ENCODE measurements around the gene NEURL3.

NEURL3 gene

DNA sequence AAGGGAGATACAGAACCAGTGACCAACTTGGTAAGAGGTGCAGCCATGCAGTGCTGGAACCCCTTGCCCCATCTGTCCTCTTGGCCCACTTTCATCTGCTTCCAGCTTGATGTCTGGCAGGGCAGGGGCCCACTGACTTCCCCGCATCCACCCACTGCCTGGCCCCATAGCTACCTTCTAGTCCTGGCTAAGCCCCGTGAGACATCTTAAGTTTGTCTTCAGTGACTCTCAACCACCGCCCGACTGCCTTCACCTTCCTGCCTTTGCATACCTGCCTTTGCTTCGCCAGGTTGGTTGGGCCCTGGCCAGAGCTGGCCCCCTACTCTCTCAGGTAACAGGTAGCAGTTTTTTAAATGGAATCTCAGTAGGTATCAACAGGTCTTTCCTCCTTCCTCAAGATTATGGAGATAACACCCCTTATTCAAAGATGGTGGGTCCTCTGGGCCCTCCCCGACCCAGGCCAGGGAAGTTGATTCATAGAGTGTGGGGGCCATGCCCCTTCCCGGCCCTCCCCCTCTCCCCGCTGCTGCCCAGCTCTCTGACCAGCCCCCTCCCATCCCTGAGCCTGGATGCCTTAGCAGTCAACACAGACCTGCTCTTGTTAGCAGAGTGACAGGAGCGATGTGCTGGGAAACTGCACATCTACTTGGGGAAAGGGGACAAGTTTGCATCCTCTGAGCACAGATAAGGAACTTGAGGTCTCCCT, 34.2 kb upstream of the NEURL3 start:
- no peak for DNase-seq

- DNase-seq = peak; percentile 91
These were observed 33.5 kb upstream of the NEURL3 start for GRCh38 chr2:96538487-96539214.

- peak; percentile 65 for DNase-seq
These were observed 32.8 kb upstream of the NEURL3 start for GRCh38 chr2:96537734-96538486.

DNA sequence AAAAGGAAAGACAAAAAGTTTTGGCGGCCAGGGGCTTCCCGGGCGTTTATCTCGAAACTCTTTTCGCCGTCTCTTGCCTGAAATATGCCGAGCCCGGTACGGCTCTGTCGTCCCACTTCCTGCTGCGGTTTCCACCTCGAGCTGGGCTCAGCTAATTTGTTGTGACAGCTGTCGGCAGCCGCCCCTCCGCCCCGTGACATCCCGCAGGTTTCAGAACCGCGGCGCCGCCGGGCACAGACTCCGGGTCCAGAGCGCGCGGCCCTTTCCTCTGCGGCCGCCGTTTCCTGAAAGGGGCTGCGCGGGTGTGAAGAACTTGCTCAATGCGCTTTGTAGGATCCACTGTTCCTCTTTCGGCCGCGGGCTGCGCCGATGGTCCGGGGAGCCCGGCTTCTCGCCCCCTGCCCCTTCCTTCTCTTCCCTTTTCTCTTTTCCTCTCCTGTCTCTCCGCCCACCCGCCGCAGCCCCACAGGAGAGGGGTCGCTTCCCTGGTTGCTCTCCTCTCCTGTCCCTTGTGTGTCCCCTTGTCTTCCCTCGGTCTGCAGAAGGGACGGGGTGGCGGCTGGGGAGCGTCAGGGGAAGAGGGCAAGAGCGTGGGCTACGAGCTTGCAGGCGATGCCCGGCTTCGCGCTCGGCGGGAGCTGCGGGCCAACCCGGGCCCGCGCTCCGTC, 32.0 kb upstream of the NEURL3 start:
- DNase-seq = peak; percentile 91

DNA sequence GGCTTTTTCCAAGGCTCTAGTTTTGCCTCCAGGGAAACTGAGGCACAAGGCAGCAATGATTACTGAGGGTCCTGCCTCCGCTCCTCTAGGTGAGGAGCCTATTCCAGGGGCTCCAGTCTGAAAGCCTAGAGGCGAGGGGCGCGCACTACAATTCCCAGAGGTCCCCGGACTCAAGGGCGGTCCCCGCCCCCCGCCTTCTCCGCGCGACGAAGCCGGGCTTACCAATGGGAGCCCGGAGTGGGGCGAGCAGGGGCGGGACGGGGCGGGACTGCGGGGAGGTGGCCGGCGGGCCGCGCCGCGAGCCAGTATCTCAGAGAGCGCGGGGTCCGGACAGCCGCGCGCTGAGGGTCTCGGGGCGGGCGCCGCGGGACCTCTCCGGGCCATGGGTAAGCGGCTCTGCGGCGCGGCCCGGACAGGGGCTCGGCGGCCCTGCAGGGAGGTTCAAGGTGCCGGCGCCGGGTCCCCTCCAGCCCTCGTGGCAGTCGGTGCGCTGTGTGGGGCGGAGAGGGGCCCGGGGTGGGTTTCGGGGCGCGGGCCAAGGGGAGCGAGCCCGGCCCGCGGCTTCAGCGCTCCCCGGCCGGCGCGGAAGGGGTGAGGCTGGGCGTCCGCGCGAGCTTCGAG, 31.4 kb upstream of the NEURL3 start, which contains the start of gene ARID5A:
ARID5A (plus strand) TSS at position 308 of the 621 bp plus-strand sequence; CDS start at position 383, 75 bp downstream.
- DNase-seq = peak; percentile 91

DNA sequence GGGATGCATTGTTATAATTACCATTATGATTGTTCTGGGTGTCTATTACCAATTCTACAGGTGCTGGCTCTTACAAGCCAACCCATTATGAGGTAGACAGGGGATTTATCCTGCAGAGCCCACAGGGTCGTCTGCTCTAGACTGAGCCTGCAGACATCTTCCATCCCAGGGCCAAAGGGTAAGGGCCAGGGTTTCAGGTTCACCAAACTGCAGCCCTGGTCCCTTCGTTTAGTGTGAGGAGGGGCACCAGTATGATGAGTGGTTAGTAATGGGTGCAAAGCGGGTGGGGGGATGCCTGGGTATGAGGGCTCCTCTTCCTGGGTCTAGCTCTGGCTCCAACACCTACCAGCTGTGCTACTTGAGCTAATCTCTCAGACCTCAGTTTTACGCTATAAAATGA, 30.2 kb upstream of the NEURL3 start:
- DNase-seq = no peak

DNA sequence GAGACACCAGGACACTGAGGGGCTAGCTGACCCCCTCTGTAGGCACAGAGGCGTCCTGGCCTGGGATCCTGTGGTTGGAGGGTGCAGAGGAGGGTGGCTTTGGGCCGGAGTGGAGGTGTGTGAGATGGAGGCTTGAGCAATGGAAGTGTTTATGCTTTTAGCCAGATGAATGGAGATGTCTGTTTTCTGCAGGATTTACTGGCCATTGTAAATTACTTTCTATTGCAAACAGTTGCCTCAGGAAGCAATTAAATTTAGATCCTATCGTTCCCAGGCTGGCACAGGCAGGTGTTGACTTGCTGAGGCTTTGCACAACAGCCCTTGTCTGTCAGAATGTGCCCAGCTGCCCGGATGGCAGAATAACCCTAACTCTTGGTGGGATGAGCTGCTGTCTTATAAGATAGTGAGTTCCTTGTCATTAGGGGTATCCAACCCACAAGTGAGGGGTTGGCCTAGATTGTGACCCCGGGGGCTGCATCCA, 29.6 kb upstream of the NEURL3 start:
- DNase-seq = no peak

- no peak for DNase-seq
These were observed 29.0 kb upstream of the NEURL3 start for GRCh38 chr2:96534141-96534540.

DNA sequence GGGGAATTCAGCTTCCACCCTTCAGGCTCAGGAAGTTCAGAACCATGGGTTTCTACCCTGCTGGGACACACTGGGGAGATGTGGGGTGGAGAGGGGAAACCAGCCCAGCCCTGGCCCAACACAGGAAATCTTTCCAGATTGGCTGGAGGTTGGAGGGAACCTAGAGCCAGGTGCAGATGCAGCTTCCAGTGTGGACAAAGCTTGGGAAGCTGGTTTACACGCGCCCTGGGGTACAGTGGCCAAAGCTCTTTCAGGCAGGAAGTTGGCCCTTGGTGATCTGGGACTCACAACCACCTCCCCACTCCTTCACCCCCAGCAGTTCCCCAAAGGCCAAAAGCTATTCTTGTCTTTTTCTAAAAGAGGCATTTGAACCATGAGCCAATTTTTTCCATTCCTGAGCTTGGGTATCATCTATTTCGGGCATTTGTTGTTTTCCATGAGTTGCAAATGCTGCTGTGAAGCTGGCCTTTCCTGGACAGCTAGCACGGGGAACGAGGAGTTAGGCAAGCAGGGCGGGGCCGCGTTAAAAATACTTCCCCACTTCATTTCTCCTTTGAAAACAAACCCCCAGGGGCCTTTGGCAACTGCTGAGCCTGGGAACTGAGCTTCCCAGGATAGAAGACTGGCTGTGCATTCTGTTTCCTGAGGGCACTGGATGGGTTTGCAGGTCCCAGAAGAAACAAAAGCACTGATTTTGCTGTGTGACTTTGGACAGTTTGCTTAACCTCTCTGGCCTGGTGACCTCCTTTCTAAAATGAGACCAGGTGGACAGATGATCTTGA, 28.3 kb upstream of the NEURL3 start:
- no peak for DNase-seq

GRCh38 chr2:96532641-96533291, 27.6 kb upstream of the NEURL3 start:
- DNase-seq = no peak

GRCh38 chr2:96531872-96532505, 26.8 kb upstream of the NEURL3 start:
- peak; percentile 87 for DNase-seq

- DNase-seq = no peak
These were observed 26.2 kb upstream of the NEURL3 start for GRCh38 chr2:96531366-96531765.

- no peak for DNase-seq
These were observed 25.6 kb upstream of the NEURL3 start for GRCh38 chr2:96530474-96531357.

DNA sequence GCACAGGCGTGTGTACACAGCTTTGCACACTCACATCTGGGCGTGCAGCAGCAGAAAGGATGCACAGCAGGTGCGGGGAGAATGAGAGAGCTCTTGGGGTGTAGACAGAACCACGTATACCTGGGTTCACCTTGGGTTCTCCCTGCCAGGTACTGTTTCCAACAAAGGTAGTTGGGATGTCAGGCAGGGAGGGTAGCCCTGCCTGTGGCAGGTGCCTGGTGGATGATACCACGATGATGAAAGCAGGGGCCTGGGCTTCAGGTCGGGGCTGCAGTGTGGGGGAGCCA, 24.9 kb upstream of the NEURL3 start:
- no peak for DNase-seq

GRCh38 chr2:96529376-96530143, 24.4 kb upstream of the NEURL3 start:
- no peak for DNase-seq

DNA sequence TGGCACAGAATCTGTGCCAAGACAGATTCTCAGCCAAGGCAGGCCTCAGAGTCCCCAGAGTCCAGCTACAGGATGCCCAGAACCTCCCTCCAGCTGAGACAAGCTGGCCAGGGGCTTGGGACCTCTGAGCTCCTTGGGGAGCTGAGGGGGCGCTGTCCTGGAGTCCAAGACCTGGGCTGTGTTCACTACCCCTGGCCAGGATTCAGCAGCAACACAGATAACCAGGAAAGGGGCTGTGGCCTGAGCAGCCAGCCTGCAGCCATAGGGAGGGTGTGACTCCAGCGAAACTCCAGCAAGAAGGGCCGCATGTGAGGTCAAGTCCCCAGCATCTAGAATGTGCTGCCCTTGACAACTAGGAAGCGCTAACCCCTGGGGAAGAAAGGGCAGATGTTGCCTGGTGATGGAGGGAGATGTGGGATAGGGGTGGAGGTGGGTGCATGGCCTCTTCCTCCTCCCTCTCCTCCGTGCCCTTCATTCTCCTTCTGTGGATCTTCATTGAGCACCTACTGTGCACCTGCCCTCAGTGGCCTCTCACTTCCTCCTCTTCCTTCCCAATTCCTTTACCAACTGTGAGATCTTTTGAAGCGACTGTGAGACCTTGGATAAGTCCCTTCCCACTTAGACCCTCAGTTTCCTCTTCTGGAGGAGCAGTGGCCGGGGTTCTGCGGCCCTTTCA, 23.7 kb upstream of the NEURL3 start:
- DNase-seq = no peak

DNA sequence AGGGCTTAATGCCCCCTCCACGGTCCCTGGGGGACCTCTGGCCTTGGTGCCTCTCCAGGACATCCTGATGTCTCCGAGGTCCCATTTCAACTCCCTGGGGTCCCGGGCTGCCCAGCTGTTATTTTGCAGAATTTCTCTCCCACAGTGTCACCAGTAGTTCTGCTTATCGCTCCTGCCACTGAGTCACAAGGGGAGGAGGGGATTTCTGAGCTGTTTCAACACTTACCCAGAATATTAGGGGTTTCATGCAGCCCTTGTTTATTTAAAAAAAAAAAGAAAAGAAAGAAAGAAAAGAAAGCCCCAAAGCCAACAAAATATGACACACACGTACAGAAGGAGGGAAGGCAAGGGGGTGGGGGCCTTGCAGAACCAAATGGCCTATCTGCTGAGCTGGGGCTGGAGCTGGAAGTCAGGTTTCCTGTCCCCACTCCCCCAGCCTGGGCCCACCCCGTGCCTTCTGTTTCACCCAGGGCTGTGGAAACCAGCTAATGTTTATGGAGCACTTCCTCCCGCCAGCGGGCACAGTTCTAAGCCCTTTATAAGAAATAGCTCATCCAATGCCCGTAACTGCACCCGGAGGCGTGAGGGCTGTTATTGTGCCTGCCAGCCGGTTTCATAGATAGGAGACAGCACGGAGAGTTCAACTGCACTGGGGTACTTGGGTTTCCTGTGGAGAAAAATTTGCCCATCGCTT, 23.0 kb upstream of the NEURL3 start:
- peak; percentile 42 for DNase-seq
